ENCODE results near the gene TFPT.

TFPT gene, protein sequence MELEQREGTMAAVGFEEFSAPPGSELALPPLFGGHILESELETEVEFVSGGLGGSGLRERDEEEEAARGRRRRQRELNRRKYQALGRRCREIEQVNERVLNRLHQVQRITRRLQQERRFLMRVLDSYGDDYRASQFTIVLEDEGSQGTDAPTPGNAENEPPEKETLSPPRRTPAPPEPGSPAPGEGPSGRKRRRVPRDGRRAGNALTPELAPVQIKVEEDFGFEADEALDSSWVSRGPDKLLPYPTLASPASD

GRCh38 chr19:54115109-54116063 lies at the start of gene TFPT, which contains the start of gene PRPF31:
Gene TFPT, minus strand, starts transcription at chr19:54115657. Its CDS starts 388 bp downstream, at chr19:54115269.
Gene PRPF31, plus strand, starts transcription at chr19:54115754. Its CDS starts 2,525 bp downstream, at chr19:54118279.
- FAIRE-seq (peak; percentile 66), DNase-seq (ENCODE audit: low spot score) (peak; percentile 87)

- no peak for DNase-seq (ENCODE audit: low spot score)
- no peak for FAIRE-seq
Measured at GRCh38 chr19:54165222-54165621, 49.8 kb upstream of the TFPT start.

DNA sequence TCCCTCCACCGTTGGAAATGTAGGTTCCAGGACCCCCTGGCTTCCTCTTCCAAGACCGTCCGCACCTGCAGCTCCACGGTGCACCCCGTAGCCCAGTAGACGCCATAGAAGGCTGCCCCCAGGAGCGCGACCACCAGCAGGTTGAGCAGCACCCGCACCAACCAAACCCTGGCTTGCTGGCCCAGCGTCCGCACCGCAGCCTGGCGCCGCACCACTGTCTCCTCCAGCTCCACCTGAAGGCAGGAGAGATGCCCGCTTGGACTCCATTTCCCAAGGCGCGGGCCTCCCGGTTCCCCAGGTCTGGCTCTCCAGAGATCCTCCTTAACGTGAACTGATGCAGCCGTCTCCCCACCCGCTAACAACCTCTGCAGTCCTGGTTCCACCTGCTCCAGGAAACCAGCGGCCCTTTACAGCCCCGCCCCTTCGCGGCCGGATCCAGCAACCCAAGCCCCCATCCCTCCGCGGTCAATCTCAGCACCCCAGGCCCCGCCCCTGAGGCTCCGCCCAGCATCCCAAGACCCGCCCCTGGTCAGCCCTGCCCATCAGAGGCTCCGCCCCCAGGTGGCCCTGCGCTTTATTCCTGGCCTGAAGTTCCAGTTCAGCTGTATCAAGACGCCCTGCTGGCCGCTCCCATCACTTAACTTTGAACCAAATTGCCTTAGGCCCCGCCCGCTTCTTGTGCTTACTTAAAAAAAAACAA lies 49.1 kb upstream of the TFPT start:
- no peak for FAIRE-seq

GRCh38 chr19:54162884-54163283 lies 47.4 kb upstream of the TFPT start:
- FAIRE-seq (no peak), DNase-seq (ENCODE audit: low spot score) (no peak)

More for the DNA sequence above, 49.1 kb upstream of the TFPT start:
- DNase-seq (ENCODE audit: low spot score): no peak

- FAIRE-seq (no peak), DNase-seq (ENCODE audit: low spot score) (no peak)
Measured at GRCh38 chr19:54162241-54162805, 46.9 kb upstream of the TFPT start.

DNA sequence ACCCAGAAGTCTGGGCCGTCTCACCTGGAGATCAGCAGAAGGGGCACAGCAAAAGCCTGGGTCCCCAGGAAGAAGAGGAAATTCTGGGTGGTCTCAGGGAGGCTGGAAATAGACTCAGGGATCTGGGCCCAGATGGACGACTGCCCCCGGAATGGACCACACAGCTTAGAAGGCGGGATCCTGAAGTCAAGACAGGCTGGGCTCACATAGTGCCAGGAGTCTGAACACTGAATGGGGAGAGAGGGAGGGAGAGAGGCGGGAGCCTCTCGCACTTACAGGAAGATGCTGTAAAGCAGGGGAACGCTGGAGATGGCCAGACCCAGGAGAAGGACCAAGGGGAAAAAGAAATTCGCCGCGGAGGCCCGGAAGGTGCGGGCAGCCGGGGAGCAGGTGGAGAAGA lies 45.4 kb upstream of the TFPT start:
- no peak for DNase-seq (ENCODE audit: low spot score)
- no peak for FAIRE-seq

GRCh38 chr19:54160182-54160811 lies 44.8 kb upstream of the TFPT start:
- no peak for DNase-seq (ENCODE audit: low spot score)
- FAIRE-seq: no peak

GRCh38 chr19:54159352-54160181 lies 44.1 kb upstream of the TFPT start, which contains the start of gene LENG1:
Gene LENG1, minus strand, starts transcription at chr19:54159721. Its CDS starts 26 bp downstream, at chr19:54159695.
- peak; percentile 99 for DNase-seq (ENCODE audit: low spot score)
- FAIRE-seq: peak; percentile 95

- FAIRE-seq (no peak), DNase-seq (ENCODE audit: low spot score) (no peak)
Measured at GRCh38 chr19:54158812-54159351, 43.4 kb upstream of the TFPT start.

DNA sequence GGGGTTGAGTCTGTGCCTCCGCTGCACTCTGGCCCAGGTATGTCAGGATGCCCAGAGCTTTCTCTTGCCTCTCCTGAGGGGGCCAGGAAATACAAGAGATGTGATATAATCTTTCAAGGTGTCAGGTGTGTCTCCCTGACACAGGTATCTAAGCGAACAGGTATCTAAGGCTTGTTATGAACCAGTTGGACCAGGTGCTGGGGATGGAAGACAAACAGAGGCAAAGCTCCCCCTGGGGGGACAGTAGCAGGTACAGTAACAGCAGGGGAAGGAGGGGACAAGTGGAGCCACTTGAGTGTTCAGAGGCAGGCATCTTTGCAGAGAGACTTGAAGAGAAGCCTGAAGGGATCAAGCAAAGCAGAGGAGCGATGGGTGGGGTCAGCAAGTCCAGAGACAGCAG lies 41.5 kb upstream of the TFPT start:
- no peak for DNase-seq (ENCODE audit: low spot score)
- FAIRE-seq: no peak

- no peak for FAIRE-seq
- DNase-seq (ENCODE audit: low spot score): no peak
Measured at GRCh38 chr19:54156490-54156889, 41.0 kb upstream of the TFPT start.

DNA sequence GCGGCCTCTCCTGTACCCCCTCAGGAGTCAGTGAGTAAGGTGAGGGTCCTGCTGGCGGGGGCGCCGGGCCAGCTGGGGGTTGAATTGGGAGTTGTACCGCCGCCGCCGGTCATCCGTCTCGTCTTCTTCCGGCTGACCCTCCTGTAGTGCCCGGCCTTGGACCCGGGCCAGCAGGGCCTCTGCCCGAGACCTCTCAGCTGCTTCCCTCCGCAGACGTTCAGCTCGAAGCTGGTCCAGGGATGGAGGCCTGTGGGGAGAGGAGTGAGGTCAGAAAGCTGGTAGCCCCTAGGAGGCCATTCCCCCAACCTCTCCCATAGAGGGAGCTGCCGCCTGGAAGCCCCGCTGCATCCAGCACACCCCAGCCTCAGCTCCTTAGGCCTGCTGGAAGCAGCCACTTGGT lies 40.2 kb upstream of the TFPT start:
- DNase-seq (ENCODE audit: low spot score) (no peak), FAIRE-seq (no peak)

DNA sequence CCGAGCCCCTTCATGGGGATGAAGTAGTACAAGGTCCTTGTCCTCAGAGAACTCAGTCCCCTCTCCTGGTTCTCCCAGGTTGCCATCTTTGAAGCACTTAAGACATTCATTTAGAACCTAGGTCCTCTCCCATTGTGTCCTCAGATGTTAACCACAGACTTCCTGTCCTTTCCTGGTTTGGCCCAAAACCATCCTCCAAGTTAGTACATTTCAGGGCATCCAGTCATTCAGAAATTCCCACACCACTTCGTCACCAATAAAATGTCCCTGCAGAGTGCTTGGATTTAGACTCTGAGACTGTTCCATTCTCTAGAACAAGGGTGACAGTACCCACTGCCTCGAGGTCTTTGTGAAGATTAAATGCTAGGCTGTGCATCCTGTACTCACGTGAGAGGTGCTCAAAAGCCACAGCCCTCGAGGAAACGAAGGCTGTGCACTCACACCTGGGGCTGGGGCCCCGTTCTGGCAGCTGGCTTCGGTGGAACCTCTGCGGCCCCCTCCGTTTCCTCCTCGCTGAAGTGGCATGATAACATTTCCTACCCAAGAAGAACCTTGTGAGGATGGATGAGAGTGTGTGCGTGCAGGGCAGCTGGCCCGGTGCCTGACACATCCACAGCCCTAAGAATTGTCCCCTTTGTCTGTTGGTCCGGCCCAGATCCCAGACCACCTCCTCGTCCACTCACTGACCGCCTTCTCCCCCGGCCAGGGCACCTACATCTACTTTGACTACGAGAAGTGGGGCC lies 39.3 kb upstream of the TFPT start:
- DNase-seq (ENCODE audit: low spot score) (no peak), FAIRE-seq (no peak)

DNA sequence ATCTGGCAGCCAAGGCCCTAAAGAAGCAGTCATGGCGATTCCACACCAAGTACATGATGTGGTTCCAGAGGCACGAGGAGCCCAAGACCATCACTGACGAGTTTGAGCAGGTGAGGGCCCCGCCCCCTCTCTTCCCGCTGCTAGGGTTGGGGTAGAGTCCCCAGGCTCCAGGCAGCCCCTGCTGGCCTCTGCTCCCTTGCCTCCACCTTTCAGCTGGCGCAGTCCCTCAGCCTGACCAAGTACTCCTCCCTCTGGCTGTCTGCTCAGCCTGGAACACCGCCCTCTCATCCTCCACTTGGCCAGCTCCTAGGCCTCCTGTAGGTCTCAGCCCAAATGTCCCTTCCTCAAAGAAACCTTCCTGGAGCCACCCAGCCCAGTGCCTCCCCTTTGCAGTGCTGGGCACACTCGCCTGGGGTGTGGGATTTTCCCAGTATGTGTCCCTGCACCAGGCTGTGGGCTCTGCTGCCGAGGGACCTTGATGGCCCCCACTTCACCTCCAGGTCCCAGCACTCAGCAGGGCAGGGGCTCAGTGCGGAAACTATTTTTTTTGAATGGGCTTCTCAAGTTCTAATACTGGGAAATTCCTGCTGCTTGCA lies 38.4 kb upstream of the TFPT start:
- DNase-seq (ENCODE audit: low spot score) (no peak), FAIRE-seq (no peak)

- DNase-seq (ENCODE audit: low spot score): no peak
- FAIRE-seq: no peak
Measured at GRCh38 chr19:54152878-54153524, 37.5 kb upstream of the TFPT start.

DNA sequence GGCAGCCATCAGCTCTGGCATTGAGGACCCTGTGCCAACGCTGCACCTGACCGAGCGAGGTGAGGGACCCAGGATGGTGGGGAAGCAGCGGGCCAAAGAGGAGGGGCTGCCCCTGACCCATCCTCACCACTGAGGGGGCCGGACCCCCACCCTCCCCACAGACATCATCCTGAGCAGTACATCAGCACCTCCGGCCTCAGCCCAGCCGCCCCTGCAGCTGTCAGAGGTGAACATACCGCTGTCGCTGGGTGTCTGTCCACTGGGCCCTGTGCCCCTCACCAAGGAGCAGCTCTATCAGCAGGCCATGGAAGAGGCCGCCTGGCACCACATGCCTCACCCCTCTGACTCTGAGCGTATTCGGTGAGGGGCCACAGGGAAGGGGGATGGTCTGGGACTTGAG lies 36.8 kb upstream of the TFPT start:
- DNase-seq (ENCODE audit: low spot score): no peak
- FAIRE-seq: no peak

- FAIRE-seq: no peak
Measured at GRCh38 chr19:54151362-54152035, 36.0 kb upstream of the TFPT start.

More at GRCh38 chr19:54151362-54152035, 36.0 kb upstream of the TFPT start:
- DNase-seq (ENCODE audit: low spot score): no peak

All from RCC 7860 (cell line).